HCT116 (cell line): ENCODE results near the gene GTSF1L. TPM values are rescaled to one million over a fixed set of nuclear protein-coding genes. Genes with fewer than 3 reads are reported as not detected.

Experiments
- ATAC-seq: fragments of 200-7000 bp; cut with Tn5 transposase; 2 replicates; pipeline ENCODE4 v1.9.1; 2020; ENCODE audit warnings: mild to moderate bottlenecking, moderate library complexity
- BruUV-seq: library from RNA; stranded (reverse); fragments of 400-500 nt; replicated peaks from 2 replicates; lab custom pipeline; 2021; lab: Mats Ljungman, UMichigan
- CTCF ChIA-PET: fragments of 300-600 bp; sonication (Branson Sonifier 250); formaldehyde crosslinking; loops from one replicate; lab custom pipeline; 2021; ENCODE audit warnings: antibody characterized with exemption; lab: Charles Lee
- POLR2A ChIA-PET: fragments of 300-600, 350-600 bp; sonication (Branson Sonifier 250); formaldehyde crosslinking; loops from one replicate; lab custom pipeline; 2021; ENCODE audit warnings: antibody characterized with exemption; lab: Charles Lee
- RAD21 ChIA-PET, 2 experiments: fragments of 300-600 bp; sonication (Branson Sonifier 250); formaldehyde crosslinking; loops; one replicate each; lab custom pipeline; 2023; ENCODE audit warnings: low total read pairs in 2 of 2; ENCODE audit not compliant: uncharacterized antibody in 2 of 2, unreplicated experiment in 2 of 2, low non-redundant PET in 1 of 2; lab: Charles Lee
- DNase-seq: peaks from one replicate; pipeline ENCODE4 v3.0.0-alpha.2; 2010; ENCODE audit warnings: low read depth, low spot score
- H2AFZ ChIP-seq: fragments of 200-600 bp; shearing (Covaris generic), sonication (generic); 2 replicates; pipeline ENCODE4 v1.6.1; 2017; ENCODE audit warnings: low read depth, mixed run types, mixed read lengths, antibody characterized with exemption, low read length; ENCODE audit not compliant: poor library complexity, severe bottlenecking
- H3K27ac ChIP-seq: 2 replicates; pipeline ENCODE4 v1.5.1; 2012; ENCODE audit warnings: low read depth, low read length
- H3K27me3 ChIP-seq: fragments of 200-600 bp; sonication (generic); 2 replicates; pipeline ENCODE4 v1.6.1; 2016; ENCODE audit warnings: mixed run types, low read length, mixed read lengths; ENCODE audit not compliant: insufficient read depth
- H3K36me3 ChIP-seq, 2 experiments: fragments of 200-500 bp in 1 of 2; fragments of 200-600 bp in 1 of 2; sonication (Bioruptor generic) in 1 of 2; sonication (generic) in 1 of 2; 2 replicates each; pipeline versions ENCODE4 v1.5.1 to v1.6.1; 2014 to 2016; ENCODE audit warnings: low read length in 2 of 2, inconsistent platforms in 1 of 2, mixed read lengths in 1 of 2, mixed run types in 1 of 2; ENCODE audit not compliant: insufficient read depth in 2 of 2, control insufficient read depth in 1 of 2
- H3K4me1 ChIP-seq, 2 experiments: fragments of 200-600 bp in 1 of 2; sonication (generic) in 1 of 2; 2 replicates each; pipeline versions ENCODE4 v1.5.1 to v1.6.1; 2012 to 2017; ENCODE audit warnings: low read length in 2 of 2, inconsistent platforms in 1 of 2, mild to moderate bottlenecking in 1 of 2, mixed read lengths in 1 of 2, mixed run types in 1 of 2, moderate library complexity in 1 of 2; ENCODE audit not compliant: insufficient read depth in 2 of 2, control insufficient read depth in 1 of 2
- H3K4me2 ChIP-seq: fragments of 200-600 bp; sonication (generic); 2 replicates; pipeline ENCODE4 v1.6.1; 2017; ENCODE audit warnings: mixed run types, low read length, mixed read lengths
- H3K4me3 ChIP-seq, 2 experiments: fragments of 200-600 bp in 1 of 2; sonication (generic) in 1 of 2; replicated peaks in 1 of 2; 2 replicates each; pipeline ENCODE4 v1.5.1; 2011 to 2016; ENCODE audit warnings: low read length in 2 of 2, control low read depth in 1 of 2, low read depth in 1 of 2, mild to moderate bottlenecking in 1 of 2, mixed read lengths in 1 of 2, mixed run types in 1 of 2
- H3K79me2 ChIP-seq: fragments of 200-600 bp; sonication (generic); 2 replicates; pipeline ENCODE4 v1.6.1; 2017; ENCODE audit warnings: mild to moderate bottlenecking, mixed run types, low read length, moderate library complexity, mixed read lengths; ENCODE audit not compliant: insufficient read depth
- H3K9ac ChIP-seq: fragments of 200-600 bp; sonication (generic); 2 replicates; pipeline ENCODE4 v1.6.1; 2016; ENCODE audit warnings: low read length, mixed read lengths
- H3K9me2 ChIP-seq: fragments of 200-600 bp; sonication (generic), shearing (Covaris generic); 2 replicates; pipeline ENCODE4 v1.6.1; 2017; ENCODE audit warnings: mixed run types, mild to moderate bottlenecking, moderate library complexity; ENCODE audit not compliant: insufficient read depth
- H3K9me3 ChIP-seq, 2 experiments: fragments of 200-500 bp in 1 of 2; fragments of 200-600 bp in 1 of 2; sonication (Bioruptor generic) in 1 of 2; sonication (generic) in 1 of 2; 2 replicates each; pipeline ENCODE4 v1.6.1; 2014 to 2017; ENCODE audit warnings: low read length in 2 of 2, mixed read lengths in 2 of 2, inconsistent platforms in 1 of 2, low read depth in 1 of 2, mild to moderate bottlenecking in 1 of 2, mixed run types in 1 of 2, moderate library complexity in 1 of 2; ENCODE audit not compliant: control insufficient read depth in 1 of 2, insufficient read depth in 1 of 2
- H4K20me1 ChIP-seq: fragments of 200-600 bp; sonication (generic), shearing (Covaris generic); 2 replicates; pipeline ENCODE4 v1.6.1; 2017; ENCODE audit warnings: mixed run types, mild to moderate bottlenecking, moderate library complexity; ENCODE audit not compliant: insufficient read depth
- CBX3 ChIP-seq: IDR thresholded peaks from 2 replicates; pipeline ENCODE4 v1.6.1; 2012; ENCODE audit warnings: low read depth
- CTCF ChIP-seq, 3 experiments: fragments of 200-600 bp in 1 of 3; sonication (generic) in 1 of 3; IDR thresholded peaks in 2 of 3; conservative IDR thresholded peaks in 1 of 3; 2 replicates each; pipeline ENCODE4 v1.5.1; 2012 to 2017; ENCODE audit warnings: low read depth in 2 of 3, low read length in 2 of 3, antibody characterized with exemption in 1 of 3, borderline replicate concordance in 1 of 3, control low read depth in 1 of 3, mild to moderate bottlenecking in 1 of 3, mixed read lengths in 1 of 3, mixed run types in 1 of 3, moderate library complexity in 1 of 3; ENCODE audit not compliant: insufficient read depth in 1 of 3
- EGR1 ChIP-seq: IDR thresholded peaks from 2 replicates; pipeline ENCODE4 v1.6.1; 2012; ENCODE audit warnings: low read depth
- ELF1 ChIP-seq: IDR thresholded peaks from 2 replicates; pipeline ENCODE4 v1.6.1; 2012; ENCODE audit warnings: low read depth, borderline replicate concordance
- EZH2 ChIP-seq: fragments of 200-600 bp; sonication (generic); IDR thresholded peaks from 2 replicates; pipeline ENCODE4 v1.6.1; 2017; ENCODE audit warnings: antibody characterized with exemption, mixed run types
- EZH2phosphoT487 ChIP-seq: fragments of 200-600 bp; IDR thresholded peaks from 2 replicates; pipeline ENCODE4 v1.6.1; 2018; ENCODE audit warnings: antibody characterized with exemption, borderline replicate concordance
- FOSL1 ChIP-seq: IDR thresholded peaks from 2 replicates; pipeline ENCODE4 v1.6.1; 2012; ENCODE audit warnings: low read depth
- POLR2AphosphoS5 ChIP-seq: IDR thresholded peaks from 2 replicates; pipeline ENCODE4 v1.6.1; 2011; ENCODE audit warnings: mild to moderate bottlenecking, low read depth, low read length, moderate library complexity
- SIN3A ChIP-seq: IDR thresholded peaks from 2 replicates; pipeline ENCODE4 v1.6.1; 2012; ENCODE audit warnings: low read depth
- SP1 ChIP-seq: IDR thresholded peaks from 2 replicates; pipeline ENCODE4 v1.6.1; 2012; ENCODE audit warnings: low read depth
- TCF7L2 ChIP-seq: IDR thresholded peaks from 2 replicates; pipeline ENCODE4 v1.7.0; 2011; ENCODE audit warnings: borderline replicate concordance, inconsistent platforms; ENCODE audit not compliant: insufficient read depth, insufficient read length; ENCODE audit errors: extremely low read depth
- YY1 ChIP-seq: IDR thresholded peaks from 2 replicates; pipeline ENCODE4 v1.6.1; 2011; ENCODE audit warnings: low read length, low read depth, moderate library complexity, mild to moderate bottlenecking; ENCODE audit not compliant: insufficient replicate concordance; ENCODE audit errors: extremely low read depth
- intact Hi-C: fragments of 100-400 bp; cut with micrococcal nuclease; formaldehyde crosslinking; loops from 2 replicates; pipeline ENCODE4 v1.10.0; 2022
- total RNA-seq: library from RNA; stranded (reverse); gene quantifications from one replicate; pipeline ENCODE4 v1.2.1, GENCODE V29; 2021; ENCODE audit not compliant: unreplicated experiment
- TF ChIP-seq, protein P1 (sequence below): IDR thresholded peaks from 2 replicates; pipeline ENCODE4 v1.6.1; 2011; ENCODE audit warnings: mild to moderate bottlenecking, low read length, moderate library complexity; ENCODE audit not compliant: insufficient replicate concordance; ENCODE audit errors: extremely low read depth

Gene GTSF1L
- total RNA-seq, 1 experiment from 2014 or later = not detected

GRCh38 chr20:43744151-43744611 is 17.4 kb upstream of the GTSF1L start:
- H3K9ac ChIP-seq = no peak overlapping the region
- no peaks in the 10 kb centered on the region for H3K79me2 ChIP-seq
- no peak overlapping the region for H3K4me3 ChIP-seq
- no peak overlapping the region for H3K27ac ChIP-seq
- ChIA-PET CTCF (no interaction called here), RAD21 (no interaction called here), POLR2A (no interaction called here)
- H3K9me2 ChIP-seq = no peaks in the 10 kb centered on the region
- H2AFZ ChIP-seq = no peak overlapping the region
- no peaks in the 10 kb centered on the region for H3K27me3 ChIP-seq
- ATAC-seq = peak; percentile 57
- BruUV-seq = no TSS peak
- peaks cover 2 to 31% of the 10 kb centered on the region in 2 experiments; a peak in 3 of 4 replicates for H3K4me1 ChIP-seq
- no peaks in the 10 kb centered on the region for H3K9me3 ChIP-seq
- no peak for TF ChIP-seq POLR2AphosphoS5
- TF ChIP-seq EZH2phosphoT487 = no peak
- TF ChIP-seq EZH2 = no peak
- TF ChIP-seq EGR1 = no peak
- no peak for TF ChIP-seq CTCF (IDR thresholded peaks at IDR 0.05 in 2 of 3, conservative IDR thresholded peaks at IDR 0.05 in 1 of 3; ENCODE audit: borderline replicate concordance in 1 of 3, insufficient read depth in 1 of 3, low read depth in 2 of 3, low read length in 2 of 3)
- TF ChIP-seq SIN3A = no peak
- no peak for TF ChIP-seq SP1
- TF ChIP-seq TCF7L2 = no peak
- no peak for TF ChIP-seq ELF1
- TF ChIP-seq FOSL1 = no peak
- no peak for TF ChIP-seq YY1
- no peak for TF ChIP-seq CBX3
- TF ChIP-seq, protein P1, sequence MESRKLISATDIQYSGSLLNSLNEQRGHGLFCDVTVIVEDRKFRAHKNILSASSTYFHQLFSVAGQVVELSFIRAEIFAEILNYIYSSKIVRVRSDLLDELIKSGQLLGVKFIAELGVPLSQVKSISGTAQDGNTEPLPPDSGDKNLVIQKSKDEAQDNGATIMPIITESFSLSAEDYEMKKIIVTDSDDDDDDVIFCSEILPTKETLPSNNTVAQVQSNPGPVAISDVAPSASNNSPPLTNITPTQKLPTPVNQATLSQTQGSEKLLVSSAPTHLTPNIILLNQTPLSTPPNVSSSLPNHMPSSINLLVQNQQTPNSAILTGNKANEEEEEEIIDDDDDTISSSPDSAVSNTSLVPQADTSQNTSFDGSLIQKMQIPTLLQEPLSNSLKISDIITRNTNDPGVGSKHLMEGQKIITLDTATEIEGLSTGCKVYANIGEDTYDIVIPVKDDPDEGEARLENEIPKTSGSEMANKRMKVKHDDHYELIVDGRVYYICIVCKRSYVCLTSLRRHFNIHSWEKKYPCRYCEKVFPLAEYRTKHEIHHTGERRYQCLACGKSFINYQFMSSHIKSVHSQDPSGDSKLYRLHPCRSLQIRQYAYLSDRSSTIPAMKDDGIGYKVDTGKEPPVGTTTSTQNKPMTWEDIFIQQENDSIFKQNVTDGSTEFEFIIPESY = no peak
- DNase-seq = no peak
- H4K20me1 ChIP-seq = no peaks in the 10 kb centered on the region
- H3K4me2 ChIP-seq = 0 out of 2 replicates have a peak overlapping the region, but pooled peaks have one; percentile 8
- no peaks in the 10 kb centered on the region for H3K36me3 ChIP-seq
- intact Hi-C loops = no loop called here
